ENCODE data around the gene CBLB.

CBLB gene

GRCh38 chr3:105700575-105700974 lies 168.2 kb downstream of the CBLB start:
- Mint-ChIP-seq H3K4me3 (no peak overlapping the region), H3K36me3 (ENCODE audit: low read depth) (peaks cover 62% of the 10 kb centered on the region), H3K4me1 (ENCODE audit: low read depth) (peaks cover 26% of the 10 kb centered on the region), H3K27me3 (ENCODE audit: low read depth) (no peaks in the 10 kb centered on the region), H3K27ac (peak overlapping the region; percentile 6), H3K9me3 (no peaks in the 10 kb centered on the region)

DNA sequence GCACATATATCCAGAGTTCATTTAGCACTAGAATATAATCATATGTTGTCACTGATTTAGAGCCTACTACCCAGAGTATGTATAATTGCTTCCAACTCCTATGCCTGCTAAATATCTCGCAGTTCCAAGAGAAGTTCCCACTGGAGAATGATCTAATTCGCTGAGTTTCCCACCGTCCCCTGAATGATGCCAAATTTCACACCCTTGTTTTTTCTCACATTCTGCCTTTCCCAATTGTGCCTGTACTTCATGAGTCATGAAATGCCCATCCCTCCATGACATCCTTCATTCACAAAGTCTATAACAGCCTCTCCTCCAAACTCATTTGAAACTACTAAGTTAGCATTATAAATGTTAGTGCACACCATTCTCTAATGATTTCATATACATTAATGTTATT lies 177.2 kb downstream of the CBLB start:
- peaks cover 28% of the 10 kb centered on the region for H3K4me1 Mint-ChIP-seq (ENCODE audit: low read depth)
- no peaks in the 10 kb centered on the region for H3K27me3 Mint-ChIP-seq (ENCODE audit: low read depth)
- no peak overlapping the region for H3K4me3 Mint-ChIP-seq
- H3K9me3 Mint-ChIP-seq: no peaks in the 10 kb centered on the region
- H3K27ac Mint-ChIP-seq: no peak overlapping the region
- peaks cover 32% of the 10 kb centered on the region for H3K36me3 Mint-ChIP-seq (ENCODE audit: low read depth)

GRCh38 chr3:105691053-105691452 lies 177.8 kb downstream of the CBLB start:
- peaks cover 34% of the 10 kb centered on the region for H3K36me3 Mint-ChIP-seq (ENCODE audit: low read depth)
- H3K27ac Mint-ChIP-seq: no peak overlapping the region
- H3K4me1 Mint-ChIP-seq (ENCODE audit: low read depth): peaks cover 32% of the 10 kb centered on the region
- H3K9me3 Mint-ChIP-seq: no peaks in the 10 kb centered on the region
- no peaks in the 10 kb centered on the region for H3K27me3 Mint-ChIP-seq (ENCODE audit: low read depth)
- H3K4me3 Mint-ChIP-seq: no peak overlapping the region

GRCh38 chr3:105688821-105689220 lies 180.0 kb downstream of the CBLB start:
- Mint-ChIP-seq H3K4me3 (no peak overlapping the region), H3K27me3 (ENCODE audit: low read depth) (no peaks in the 10 kb centered on the region), H3K9me3 (no peaks in the 10 kb centered on the region), H3K27ac (no peak overlapping the region), H3K4me1 (ENCODE audit: low read depth) (peaks cover 35% of the 10 kb centered on the region), H3K36me3 (ENCODE audit: low read depth) (peaks cover 41% of the 10 kb centered on the region)

DNA sequence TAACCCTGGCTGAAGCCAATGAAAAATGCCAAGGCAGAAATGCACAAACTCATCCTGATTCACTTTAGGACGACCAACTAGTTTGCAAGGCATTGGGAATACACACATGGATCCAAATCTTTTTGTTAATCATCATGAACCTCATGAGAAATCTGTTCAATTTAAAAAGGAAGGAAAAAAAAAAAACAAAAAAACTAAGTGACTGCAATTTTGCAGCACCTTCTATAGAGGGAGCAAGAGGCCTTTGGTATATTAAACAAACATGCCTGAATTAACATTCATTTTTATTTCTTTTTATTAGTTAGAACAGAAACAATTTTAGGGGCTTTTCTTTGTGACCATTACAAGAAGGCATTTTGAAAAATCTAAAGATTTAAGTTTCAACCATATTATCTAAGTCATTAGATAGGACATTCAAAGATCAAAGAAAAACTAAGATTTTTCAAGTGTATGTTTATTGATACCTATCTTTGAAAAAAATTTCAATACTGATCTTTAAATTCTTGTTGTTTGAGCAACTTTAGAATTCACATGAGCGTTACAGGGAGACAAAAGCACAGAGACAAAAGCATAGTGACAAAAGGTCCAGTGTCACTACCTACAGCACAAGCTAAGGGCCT lies 182.4 kb downstream of the CBLB start:
- no peak overlapping the region for H3K4me3 Mint-ChIP-seq
- peaks cover 36% of the 10 kb centered on the region for H3K36me3 Mint-ChIP-seq (ENCODE audit: low read depth)
- no peak overlapping the region for H3K27ac Mint-ChIP-seq
- H3K9me3 Mint-ChIP-seq: no peaks in the 10 kb centered on the region
- no peaks in the 10 kb centered on the region for H3K27me3 Mint-ChIP-seq (ENCODE audit: low read depth)
- peaks cover 28% of the 10 kb centered on the region for H3K4me1 Mint-ChIP-seq (ENCODE audit: low read depth)

GRCh38 chr3:105679951-105680350 lies 188.9 kb downstream of the CBLB start:
- Mint-ChIP-seq H3K27me3 (ENCODE audit: low read depth) (no peaks in the 10 kb centered on the region), H3K9me3 (no peaks in the 10 kb centered on the region), H3K36me3 (ENCODE audit: low read depth) (peaks cover 61% of the 10 kb centered on the region), H3K4me3 (no peak overlapping the region), H3K4me1 (ENCODE audit: low read depth) (peaks cover 4% of the 10 kb centered on the region), H3K27ac (no peak overlapping the region)

DNA sequence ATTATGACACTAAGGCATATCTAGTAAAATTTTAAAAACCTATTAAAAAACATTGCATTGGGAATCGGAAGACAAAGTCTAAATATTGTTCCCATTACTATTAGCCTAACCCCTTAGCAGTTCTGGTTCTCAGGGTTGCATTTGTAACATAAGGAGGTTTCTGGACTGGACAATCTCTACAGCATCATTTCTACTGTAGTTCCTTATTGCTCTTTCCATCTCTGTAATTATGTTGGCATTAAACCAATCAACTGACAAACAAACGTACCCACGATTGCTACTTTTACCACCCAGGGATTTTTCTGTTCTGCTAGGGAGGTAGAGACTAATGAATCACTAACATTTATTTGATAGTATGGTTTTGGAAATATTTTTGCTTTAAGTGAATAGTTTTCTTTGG lies 190.8 kb downstream of the CBLB start:
- no peaks in the 10 kb centered on the region for H3K9me3 Mint-ChIP-seq
- H3K27me3 Mint-ChIP-seq (ENCODE audit: low read depth): no peaks in the 10 kb centered on the region
- no peak overlapping the region for H3K27ac Mint-ChIP-seq
- H3K4me3 Mint-ChIP-seq: no peak overlapping the region
- peaks cover 8% of the 10 kb centered on the region for H3K4me1 Mint-ChIP-seq (ENCODE audit: low read depth)
- H3K36me3 Mint-ChIP-seq (ENCODE audit: low read depth): peaks cover 64% of the 10 kb centered on the region

DNA sequence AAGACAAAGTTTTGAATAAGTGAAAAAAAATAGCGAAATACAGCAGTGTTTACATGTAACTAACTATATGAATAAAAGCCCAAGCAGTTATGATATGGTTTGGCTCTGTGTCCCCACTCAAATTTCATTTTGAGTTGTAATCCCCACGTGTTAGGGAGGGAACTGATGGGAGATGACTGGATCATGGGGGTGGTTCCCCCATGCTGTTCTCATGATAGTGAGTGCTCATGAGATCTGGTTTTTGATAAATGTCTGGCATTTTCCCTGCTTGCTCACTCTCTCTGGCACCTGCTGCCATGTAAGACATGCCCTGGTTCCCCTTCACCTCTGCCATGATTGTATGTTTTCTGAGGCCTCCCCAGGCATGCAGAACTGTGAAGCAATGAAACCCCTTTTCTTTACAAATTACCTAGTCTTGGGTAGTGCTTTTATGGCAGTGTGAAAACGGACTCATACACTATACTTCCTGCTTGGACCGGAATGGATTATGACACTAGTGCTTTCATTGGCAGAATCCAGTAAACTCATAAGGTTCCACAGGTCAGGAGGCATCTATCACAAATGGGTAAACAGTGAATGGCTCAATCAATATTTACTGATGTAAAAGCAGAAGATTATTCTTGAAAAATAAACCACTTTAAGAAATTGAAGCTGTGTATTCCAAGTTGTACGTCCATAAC lies 192.1 kb downstream of the CBLB start:
- Mint-ChIP-seq H3K36me3 (ENCODE audit: low read depth) (peaks cover 58% of the 10 kb centered on the region), H3K9me3 (no peaks in the 10 kb centered on the region), H3K27ac (peak overlapping the region; percentile 57), H3K27me3 (ENCODE audit: low read depth) (no peaks in the 10 kb centered on the region), H3K4me1 (ENCODE audit: low read depth) (peaks cover 9% of the 10 kb centered on the region), H3K4me3 (no peak overlapping the region)

- Mint-ChIP-seq H3K4me1 (ENCODE audit: low read depth) (peaks cover 9% of the 10 kb centered on the region), H3K4me3 (no peak overlapping the region), H3K27ac (no peak overlapping the region), H3K27me3 (ENCODE audit: low read depth) (no peaks in the 10 kb centered on the region), H3K9me3 (no peaks in the 10 kb centered on the region), H3K36me3 (ENCODE audit: low read depth) (peaks cover 50% of the 10 kb centered on the region)
Observed at GRCh38 chr3:105674437-105675065, 194.3 kb downstream of the CBLB start.

DNA sequence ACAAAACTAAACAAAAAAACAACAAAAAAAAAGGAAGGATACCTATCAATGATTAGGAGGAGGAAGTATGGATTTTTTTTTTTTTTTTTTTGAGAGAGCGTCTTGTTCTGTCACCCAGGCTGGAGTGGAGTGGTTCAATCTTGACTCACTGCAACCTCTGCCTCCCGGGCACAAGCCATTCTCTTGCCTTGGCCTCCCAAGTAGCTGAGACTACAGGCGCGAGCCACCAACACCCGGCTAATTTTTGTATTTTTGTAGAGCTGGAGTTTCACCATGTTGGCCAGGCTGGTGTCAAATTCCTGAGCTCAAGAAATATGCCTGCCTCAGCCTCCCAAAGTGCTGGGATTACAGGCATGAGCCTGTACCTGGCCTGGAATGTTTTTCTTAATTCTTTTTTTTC lies 195.8 kb downstream of the CBLB start:
- Mint-ChIP-seq H3K9me3 (no peaks in the 10 kb centered on the region), H3K36me3 (ENCODE audit: low read depth) (peaks cover 53% of the 10 kb centered on the region), H3K4me1 (ENCODE audit: low read depth) (peaks cover 11% of the 10 kb centered on the region), H3K27me3 (ENCODE audit: low read depth) (no peaks in the 10 kb centered on the region), H3K27ac (no peak overlapping the region), H3K4me3 (no peak overlapping the region)

- no peak overlapping the region for H3K4me3 Mint-ChIP-seq
- peaks cover 47% of the 10 kb centered on the region for H3K36me3 Mint-ChIP-seq (ENCODE audit: low read depth)
- H3K27me3 Mint-ChIP-seq (ENCODE audit: low read depth): no peaks in the 10 kb centered on the region
- no peaks in the 10 kb centered on the region for H3K4me1 Mint-ChIP-seq (ENCODE audit: low read depth)
- H3K27ac Mint-ChIP-seq: no peak overlapping the region
- H3K9me3 Mint-ChIP-seq: no peaks in the 10 kb centered on the region
Observed at GRCh38 chr3:105662306-105662705, 206.5 kb downstream of the CBLB start.

GRCh38 chr3:105661461-105661860 lies 207.4 kb downstream of the CBLB start:
- no peak overlapping the region for H3K4me3 Mint-ChIP-seq
- H3K27me3 Mint-ChIP-seq (ENCODE audit: low read depth): no peaks in the 10 kb centered on the region
- no peaks in the 10 kb centered on the region for H3K9me3 Mint-ChIP-seq
- no peak overlapping the region for H3K27ac Mint-ChIP-seq
- H3K4me1 Mint-ChIP-seq (ENCODE audit: low read depth): no peaks in the 10 kb centered on the region
- H3K36me3 Mint-ChIP-seq (ENCODE audit: low read depth): peaks cover 46% of the 10 kb centered on the region

DNA sequence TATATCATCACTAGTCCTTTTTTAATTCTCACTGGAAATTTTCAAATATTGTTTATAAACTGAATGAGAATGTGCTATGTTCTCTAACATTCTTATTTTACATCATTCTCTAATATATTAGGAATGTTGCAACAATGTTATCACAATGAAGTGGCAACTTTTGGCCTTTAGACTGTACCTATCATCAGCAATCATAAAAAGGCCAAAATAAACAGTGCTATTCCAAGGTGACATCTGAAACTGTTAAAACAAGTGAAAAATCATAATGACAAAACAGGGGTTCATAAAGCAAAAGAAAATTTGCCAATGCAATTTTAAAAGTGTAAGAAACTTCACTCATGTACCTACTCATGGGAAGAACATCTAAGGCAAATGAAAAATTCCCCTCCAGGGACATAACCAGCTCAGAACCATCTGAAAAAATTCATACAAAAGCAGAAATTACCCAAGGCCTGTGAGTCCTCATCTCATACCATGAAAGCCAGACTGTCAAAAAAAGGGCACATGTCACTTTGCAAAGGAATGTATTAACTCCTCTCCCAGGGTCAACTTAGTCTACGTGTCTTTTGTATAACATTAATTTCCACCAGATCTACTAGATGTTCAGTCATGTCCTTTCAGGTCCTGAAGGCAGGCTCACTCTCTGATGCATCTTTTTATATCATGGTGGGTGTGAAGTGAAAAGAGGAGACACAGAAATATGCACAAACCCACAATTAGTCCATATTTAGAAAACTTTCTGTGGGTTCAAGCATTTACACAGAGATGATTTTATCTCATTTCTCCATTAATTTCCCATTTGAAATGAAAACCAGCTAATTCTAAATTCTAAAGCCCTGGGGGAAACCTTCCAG lies 211.9 kb downstream of the CBLB start:
- Mint-ChIP-seq H3K4me3 (no peak overlapping the region), H3K27me3 (ENCODE audit: low read depth) (no peaks in the 10 kb centered on the region), H3K36me3 (ENCODE audit: low read depth) (peaks cover 36% of the 10 kb centered on the region), H3K27ac (no peak overlapping the region), H3K9me3 (no peaks in the 10 kb centered on the region), H3K4me1 (ENCODE audit: low read depth) (no peaks in the 10 kb centered on the region)

DNA sequence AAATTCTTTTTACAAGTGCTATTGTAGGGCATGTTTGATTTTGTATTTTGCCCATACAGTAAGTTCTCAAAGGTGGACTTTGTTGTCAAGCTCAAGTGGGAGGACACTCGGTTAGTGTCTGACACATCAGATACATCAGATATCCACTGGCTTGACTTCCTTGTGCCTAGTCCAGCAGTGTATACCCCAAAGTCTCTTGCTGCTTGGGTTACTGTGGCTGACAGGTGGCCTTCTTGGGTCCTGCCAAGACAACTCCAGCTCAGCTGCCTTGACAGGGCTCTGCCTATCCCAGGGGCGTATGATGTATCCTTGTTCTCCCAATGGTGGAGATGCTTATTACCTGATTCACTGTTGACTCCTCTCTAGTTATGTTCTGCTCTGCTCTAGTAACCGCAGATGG lies 214.9 kb downstream of the CBLB start:
- Mint-ChIP-seq H3K9me3 (no peaks in the 10 kb centered on the region), H3K4me3 (no peak overlapping the region), H3K27ac (no peak overlapping the region)

More for the DNA sequence above, 214.9 kb downstream of the CBLB start:
- no peaks in the 10 kb centered on the region for H3K4me1 Mint-ChIP-seq (ENCODE audit: low read depth)
- H3K36me3 Mint-ChIP-seq (ENCODE audit: low read depth): peaks cover 22% of the 10 kb centered on the region
- H3K27me3 Mint-ChIP-seq (ENCODE audit: low read depth): peaks cover 5% of the 10 kb centered on the region

Data from T-helper 1 cell treated with Interleukin-12 subunit alpha and Interleukin-12 subunit beta and Interleukin-4 antibody, amounts not matched to agents 30 μg/mL and 1 μg/mL, for 36 hours (primary cell).